Measurements from ENCODE around the gene MT3. TPM values are rescaled to one million over a fixed set of nuclear protein-coding genes. Genes with fewer than 3 reads are reported as not detected.

The MT3 gene
- total RNA-seq, 1 experiment from 2014 or later = not detected

DNA sequence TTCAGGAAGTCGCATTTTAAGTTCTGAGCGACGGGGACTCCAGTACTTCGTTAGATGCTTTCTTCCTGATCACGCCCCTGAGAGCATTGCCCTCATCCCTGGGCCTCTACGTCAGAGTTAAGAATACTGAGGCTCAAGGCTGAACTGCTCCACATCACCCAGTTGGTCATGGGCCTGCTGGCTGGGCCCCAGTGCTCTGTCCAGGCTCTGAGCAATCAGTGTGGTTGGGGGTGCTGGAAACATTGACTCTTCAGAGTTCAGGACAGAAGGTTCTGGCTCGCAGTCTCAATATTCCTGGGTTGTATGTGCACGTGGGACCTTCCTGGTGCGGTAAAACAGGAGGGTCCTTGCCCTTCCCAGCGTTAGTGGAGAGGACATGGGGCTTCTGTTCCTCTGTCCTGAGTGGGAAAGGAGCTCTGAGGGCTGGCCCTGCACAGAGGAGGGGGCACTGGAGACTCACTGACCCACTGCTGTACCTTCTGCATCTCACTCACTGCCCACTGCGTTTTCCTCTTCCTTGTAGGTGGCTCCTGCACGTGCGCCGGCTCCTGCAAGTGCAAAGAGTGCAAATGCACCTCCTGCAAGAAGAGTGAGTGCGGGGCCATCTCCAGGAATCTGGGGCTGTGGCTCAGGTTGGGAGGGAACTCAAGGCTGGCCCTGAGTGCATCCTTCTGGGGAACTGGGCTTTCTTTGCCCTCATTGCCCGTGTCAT lies 36.8 kb downstream of the MT3 start:
- DNase-seq (ENCODE audit: extremely low read depth, low read depth) = no peak

DNA sequence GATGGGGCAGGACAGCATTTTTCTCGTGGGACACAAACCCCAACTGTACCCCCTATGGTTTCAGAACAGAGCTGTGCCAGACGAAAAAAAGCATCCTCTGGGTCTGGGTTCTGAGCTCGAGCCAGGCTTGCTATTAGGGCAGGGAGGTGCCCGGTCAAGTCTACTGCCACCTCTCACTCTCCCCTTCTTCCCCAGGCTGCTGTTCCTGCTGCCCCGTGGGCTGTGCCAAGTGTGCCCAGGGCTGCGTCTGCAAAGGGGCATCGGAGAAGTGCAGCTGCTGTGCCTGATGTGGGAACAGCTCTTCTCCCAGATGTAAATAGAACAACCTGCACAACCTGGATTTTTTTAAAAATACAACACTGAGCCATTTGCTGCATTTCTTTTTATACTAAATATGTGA lies 37.4 kb downstream of the MT3 start:
- no peak for DNase-seq (ENCODE audit: extremely low read depth, low read depth)

DNA sequence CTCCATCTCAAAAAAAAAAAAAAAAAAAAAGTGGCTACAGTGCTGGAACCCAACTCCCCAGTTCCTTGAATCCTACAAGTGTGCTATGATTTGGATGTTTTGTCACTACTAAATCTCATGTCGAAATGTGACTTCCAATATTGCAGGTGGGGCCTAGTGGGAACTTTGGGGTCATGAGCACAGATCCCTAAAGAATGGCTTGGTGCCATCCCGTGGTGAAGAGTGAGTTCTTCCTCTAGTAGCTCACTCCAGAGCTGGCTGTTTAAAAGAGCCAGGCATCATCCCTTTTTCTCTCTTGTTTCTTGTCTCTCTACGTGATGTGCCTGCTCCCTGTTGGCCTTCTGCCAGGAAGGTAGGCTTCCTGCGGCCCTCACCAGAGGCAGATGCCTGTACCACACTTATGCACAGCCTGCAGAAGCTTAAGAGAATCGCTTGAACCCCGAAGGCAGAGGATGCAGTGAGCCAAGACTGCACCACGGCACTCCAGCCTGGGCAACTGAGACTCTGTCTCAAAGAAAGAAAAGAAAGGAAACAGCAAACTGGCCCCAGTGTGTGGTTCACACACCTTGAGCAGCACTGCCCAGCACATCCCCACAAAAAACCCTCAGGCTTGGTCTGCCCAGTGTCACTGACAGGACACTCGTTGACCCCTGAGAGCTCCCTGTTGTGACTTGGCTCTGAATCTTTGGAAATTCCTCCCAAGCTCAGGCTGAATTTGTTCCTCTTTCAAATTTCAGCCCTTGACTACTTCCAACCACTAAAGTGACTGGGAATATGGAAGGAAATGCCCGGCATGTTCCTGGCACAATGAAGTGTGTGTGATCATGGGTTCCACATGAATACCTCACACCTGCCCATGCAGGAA lies 39.4 kb downstream of the MT3 start:
- no peak for DNase-seq (ENCODE audit: extremely low read depth, low read depth)

DNA sequence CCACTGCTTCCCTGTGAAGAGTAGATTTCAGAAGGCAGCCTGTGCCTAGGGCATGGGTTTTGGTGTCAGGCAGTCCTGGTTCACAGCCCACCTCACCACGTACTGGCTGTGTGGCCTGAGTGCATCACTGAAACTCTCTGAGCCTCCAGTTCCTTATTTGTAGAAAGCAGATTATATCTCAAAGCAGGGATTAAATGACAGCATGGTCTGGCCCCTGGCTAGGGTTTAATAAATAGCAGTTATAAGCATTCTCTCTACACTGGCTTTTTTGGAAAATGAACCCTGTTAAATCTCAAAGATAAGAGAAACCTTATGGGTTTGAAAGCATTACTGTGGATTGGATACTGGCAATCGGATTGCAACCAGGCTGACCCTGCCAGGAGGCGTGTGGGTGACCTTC lies 40.2 kb downstream of the MT3 start:
- DNase-seq (ENCODE audit: extremely low read depth, low read depth) = no peak

DNA sequence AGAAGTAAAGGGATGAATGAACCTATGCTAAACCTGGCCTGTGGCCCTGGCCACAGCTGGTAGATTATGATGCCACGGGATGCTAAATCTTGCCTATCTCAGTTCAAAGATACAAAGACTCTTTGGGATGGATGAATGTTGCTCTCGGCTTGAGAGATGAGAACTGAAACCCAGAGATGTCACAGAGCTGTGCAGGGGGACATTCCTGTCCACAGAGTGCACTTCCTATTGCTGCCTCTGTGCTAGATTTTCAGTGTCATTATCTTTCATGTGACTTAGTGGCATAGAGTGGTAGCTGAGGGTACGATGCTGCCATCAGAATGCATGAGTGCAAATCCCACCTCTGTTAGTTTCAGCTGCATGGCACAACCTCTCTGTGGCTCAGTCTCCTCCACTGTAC lies 40.8 kb downstream of the MT3 start:
- DNase-seq (ENCODE audit: extremely low read depth, low read depth) = no peak

DNA sequence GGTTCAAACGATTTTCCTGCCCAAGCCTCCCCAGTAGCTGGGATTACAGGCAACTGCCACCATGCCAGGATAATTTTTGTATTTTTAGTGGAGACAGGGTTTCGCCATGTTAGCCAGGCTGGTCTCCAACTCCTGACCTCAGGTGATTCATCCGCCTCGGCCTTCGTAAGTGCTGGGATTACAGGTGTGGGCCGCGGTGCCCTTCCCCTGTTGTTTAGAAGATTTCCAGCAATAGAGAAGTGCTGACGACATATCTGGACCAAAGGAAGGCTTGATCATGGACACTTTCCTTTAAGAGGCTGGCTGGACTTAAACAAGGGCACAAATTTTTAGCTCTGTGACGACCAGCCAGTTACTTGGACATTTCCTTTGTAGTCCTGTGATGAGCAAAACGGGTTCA lies 41.9 kb downstream of the MT3 start:
- DNase-seq (ENCODE audit: extremely low read depth, low read depth) = no peak

DNA sequence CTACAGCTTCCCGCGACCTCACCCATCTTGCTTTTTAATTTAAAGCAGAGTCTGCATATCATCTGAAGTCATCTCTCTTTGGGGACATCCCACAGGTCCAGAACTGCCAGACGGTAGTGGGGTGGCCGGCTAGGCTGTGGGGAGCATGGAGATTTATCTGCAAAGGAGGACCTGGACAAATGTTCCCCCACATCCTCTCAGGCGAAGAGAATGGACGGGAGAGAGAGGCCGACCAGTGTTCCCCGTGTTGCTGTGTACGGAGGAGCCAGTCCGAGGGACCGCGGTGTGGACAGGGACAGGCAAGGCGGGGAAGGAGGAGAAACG lies 42.5 kb downstream of the MT3 start:
- DNase-seq (ENCODE audit: extremely low read depth, low read depth) = no peak

DNA sequence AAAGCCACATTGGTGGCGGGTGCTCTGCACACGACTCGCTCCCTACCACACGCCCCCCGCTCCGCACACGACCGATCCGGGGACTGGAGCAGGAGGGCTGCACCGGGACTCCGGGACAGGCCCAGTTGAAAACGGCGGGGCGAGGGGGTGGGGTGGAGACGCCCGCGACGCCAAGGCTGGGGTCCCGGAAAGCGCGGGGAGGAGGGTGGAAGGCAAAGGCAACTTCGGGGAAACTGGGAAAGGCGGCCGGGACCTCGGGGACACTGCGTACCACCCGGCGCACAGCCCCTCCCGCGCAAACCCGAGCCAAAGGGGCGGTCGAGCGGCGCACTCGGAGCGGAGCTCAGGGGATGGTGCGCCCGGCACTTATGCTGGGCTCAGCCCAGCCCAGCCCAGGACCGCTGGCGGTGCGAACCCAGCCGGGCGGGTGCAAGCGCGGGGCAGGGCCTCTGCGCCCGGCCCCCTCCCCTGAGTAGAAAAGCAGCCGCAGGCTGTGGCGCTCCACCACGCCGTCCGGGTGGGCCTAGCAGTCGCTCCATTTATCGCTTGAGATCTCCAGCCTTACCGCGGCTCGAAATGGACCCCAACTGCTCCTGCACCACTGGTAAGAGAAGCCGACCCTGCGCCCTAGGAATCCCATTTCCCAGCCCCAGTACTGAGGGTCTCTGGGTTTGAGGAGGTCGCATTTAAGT lies 43.0 kb downstream of the MT3 start, which contains the start of gene MT1M:
TSS of gene MT1M (plus strand) at position 504 of the 692 bp plus-strand sequence. CDS start at position 577, 73 bp downstream.
- DNase-seq (ENCODE audit: extremely low read depth, low read depth) = no peak

DNA sequence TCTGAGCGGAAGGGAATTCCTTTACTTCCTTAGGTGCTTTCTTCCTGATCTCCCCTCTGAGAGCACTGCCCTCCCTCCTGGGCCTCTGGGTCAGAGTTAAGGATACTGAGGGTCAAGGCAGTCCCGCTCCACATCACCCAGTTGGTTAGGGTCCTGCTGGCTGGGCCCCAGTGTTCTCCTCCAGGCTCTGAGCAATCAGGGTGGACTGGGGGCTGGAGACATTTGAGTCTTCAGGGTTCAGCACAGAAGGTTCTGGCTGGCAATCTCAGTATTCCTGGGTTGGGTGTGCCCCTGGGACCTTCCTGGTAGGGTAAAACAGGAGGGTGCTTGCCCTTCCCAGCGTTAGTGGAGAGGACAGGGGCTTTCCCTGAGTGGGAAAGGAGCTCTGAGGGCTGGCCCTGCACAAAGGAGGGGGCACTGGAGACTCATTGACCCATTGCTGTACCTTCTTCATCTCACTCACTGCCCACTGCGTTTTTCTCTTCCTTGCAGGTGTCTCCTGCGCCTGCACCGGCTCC lies 43.6 kb downstream of the MT3 start:
- no peak for DNase-seq (ENCODE audit: extremely low read depth, low read depth)

DNA sequence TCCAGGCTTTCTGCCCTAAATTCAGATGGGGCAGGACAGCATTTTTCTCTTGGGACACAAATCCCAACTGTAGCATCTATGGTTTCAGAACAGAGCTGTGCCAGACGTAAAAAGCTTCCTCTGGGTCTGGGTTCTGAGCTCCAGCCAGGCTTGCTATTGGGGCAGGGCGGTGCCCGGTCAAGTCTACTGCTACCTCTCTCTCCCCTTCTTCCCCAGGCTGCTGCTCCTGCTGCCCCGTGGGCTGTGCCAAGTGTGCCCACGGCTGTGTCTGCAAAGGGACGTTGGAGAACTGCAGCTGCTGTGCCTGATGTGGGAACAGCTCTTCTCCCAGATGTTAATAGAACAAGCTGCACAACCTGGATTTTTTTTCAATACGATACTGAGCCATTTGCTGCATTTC lies 44.2 kb downstream of the MT3 start:
- DNase-seq (ENCODE audit: extremely low read depth, low read depth) = no peak

DNA sequence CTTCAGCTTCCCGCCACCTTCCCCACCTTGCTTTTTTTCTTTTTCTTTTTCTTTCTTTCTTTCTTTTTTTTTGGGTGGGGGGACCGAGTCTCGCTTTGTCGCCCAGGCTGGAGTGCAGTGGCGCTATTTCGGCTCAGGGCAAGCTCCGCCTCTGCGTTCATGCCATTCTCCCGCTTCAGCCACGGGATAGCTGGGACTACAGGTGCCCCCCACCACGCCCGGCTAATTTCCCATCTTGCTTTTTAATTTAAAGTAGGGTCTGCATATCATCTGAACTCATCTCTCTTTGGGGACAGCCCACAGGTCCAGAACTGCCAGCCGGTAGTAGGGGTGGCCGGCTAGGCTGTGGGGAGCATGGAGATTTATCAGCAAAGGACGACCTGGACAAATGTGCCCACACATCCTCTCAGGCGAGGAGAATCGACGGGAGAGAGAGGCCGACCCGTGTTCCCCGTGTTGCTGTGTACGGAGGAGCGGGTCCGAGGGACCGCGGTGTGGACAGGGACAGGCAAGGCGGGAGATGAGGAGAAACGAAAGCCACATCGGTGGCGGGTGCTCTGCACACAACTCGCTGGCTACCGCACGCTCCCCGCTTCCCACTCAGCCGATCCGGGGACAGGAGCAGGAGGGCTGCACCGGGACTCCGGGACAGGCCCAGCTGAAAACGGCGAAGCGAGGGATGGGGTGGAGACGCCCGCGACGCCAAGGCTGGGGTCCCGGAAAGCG lies 45.5 kb downstream of the MT3 start:
- no peak for DNase-seq (ENCODE audit: extremely low read depth, low read depth)

DNA sequence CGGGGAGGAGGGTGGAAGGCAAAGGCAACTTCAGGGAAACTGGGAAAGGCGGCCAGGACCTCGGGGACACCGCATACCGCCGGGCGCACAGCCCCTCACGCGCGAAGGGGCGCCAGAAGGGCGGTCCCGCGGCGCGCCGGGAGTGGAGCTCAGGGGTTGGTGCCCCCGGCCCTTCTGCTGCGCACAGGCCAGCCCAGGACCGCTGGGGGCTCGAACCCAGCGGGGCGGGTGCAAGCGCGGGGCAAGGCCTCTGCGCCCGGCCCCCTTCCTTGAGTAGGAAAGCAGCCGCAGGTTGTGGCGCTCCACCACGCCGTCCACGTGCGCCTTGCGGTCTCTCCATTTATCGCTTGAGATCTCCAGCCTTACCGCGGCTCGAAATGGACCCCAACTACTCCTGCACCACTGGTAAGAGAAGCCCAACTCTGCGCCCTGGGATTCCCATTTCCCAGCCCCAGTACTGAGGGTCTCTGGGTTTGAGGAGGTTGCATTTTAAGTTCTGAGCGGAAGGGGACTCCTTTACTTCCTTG lies 46.2 kb downstream of the MT3 start:
- no peak for DNase-seq (ENCODE audit: extremely low read depth, low read depth)

DNA sequence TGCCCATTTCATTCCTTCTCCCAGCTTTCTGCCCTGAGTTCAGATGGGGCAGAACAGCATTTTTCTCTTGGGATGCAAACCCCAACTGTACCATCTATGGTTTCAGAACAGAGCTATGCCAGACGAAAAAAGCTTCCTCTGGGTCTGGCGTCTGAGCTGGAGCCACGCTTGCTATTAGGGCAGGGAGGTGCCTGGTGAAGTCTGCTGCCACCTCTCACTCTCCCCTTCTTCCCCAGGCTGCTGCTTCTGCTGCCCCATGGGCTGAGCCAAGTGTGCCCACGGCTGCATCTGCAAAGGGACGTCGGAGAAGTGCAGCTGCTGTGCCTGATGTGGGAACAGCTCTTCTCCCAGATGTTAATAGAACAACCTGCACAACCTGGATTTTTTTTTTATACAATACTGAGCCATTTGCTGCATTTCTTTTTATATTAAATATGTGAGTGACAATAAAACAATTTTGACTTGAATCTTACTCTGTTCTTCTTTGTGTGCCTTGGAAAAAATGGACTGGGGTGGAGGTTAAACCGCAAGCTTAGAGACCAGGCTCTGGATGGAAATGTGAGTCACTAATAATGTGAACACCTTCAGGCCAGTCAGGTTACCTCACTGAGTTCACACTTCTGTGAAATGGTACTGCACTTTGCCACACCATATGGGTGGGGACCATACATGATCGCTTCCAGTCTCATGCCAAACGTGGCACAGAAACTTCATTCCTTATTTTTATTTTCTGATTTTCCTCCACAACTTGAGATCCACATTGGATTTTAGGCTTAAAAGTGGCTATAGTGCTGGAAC lies 47.5 kb downstream of the MT3 start:
- no peak for DNase-seq (ENCODE audit: extremely low read depth, low read depth)

DNA sequence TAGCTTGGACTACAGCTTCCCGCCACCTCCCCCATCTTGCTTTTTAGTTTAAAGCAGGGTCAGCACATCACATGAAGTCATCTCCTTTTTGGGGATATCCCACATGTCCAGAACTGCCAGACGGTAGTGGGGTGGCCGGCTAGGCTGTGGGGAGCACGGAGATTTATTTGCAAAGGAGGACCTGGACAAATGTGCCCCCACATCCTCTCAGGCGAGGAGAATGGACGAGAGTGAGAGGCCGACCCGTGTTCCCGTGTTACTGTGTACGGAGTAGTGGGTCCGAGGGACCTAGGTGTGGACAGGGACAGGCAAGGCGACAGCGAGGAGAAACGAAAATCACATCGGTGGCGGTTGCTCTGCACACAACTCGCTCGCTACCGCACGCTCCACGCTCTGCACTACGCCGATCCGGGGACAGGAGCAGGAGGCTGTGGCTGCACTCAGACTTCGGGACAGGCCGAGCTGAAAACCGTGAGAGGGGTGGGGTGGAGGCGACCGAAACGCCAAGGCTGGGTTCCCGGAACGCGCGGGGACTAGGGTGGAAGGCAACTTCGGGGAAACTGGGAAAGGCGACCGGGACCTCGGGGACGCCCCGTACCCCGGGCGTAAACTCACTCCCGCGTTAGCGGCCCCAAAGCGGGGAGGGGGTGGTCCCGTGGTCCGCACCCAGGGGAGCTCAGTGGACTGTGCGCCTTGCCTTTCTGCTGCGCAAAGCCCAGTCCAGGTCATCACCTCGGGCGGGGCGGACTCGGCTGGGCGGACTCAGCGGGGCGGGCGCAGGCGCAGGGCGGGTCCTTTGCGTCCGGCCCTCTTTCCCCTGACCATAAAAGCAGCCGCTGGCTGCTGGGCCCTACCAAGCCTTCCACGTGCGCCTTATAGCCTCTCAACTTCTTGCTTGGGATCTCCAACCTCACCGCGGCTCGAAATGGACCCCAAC lies 48.8 kb downstream of the MT3 start, which contains the start of gene MT1A:
TSS of gene MT1A (plus strand) at position 853 of the 937 bp plus-strand sequence. CDS start at position 926, 73 bp downstream.
- peak; percentile 49 for DNase-seq (ENCODE audit: extremely low read depth, low read depth)

DNA sequence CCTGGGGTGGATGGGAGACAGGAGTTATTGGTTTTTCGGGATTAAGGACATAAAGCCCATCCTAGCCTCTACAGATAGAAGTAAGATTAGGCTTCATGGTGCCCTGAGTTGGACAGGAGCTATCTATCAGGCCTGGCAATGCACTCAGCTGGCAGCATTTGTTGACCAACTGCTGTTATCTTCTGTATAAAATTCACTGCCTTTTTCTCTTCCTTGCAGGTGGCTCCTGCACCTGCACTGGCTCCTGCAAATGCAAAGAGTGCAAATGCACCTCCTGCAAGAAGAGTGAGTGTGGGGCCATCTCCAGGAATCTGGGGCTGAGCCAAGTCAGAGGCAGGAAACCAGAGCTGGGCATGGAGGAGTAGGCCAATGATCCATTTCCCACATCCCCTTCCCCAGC lies 49.7 kb downstream of the MT3 start:
- no peak for DNase-seq (ENCODE audit: extremely low read depth, low read depth)

DNA sequence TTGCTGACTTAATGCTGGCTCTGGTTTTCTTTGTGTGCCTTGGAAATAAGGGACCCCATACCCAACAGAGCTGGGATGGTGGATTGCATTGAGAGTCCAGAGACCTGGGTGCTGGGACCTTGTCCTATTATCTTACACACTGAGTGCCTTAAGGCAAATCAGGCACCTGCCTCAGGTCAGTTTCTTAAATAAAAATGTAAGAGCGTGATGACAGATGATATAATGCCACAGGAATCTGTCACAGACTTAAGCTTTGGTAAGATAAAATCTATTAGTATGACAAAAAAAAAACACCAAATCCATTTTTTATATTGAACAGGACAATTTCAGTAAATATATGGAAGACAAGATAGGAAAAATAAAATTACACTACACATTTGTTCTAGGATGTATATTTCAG lies 50.7 kb downstream of the MT3 start:
- DNase-seq (ENCODE audit: extremely low read depth, low read depth) = no peak
